Trophoblast cell (in vitro differentiated cells and primary cell): ENCODE data around the gene SFT2D2. TPM values are rescaled to one million over a fixed set of nuclear protein-coding genes. Genes with fewer than 3 reads are reported as not detected.

Experiments used
- DNase-seq, 2 donors: peaks; one replicate each; pipeline ENCODE4 v3.0.0-alpha.2; 2016
- H2AFZ ChIP-seq: 2 replicates; pipeline ENCODE4 v1.6.1; 2013; ENCODE audit warnings: low read length, moderate library complexity, mild to moderate bottlenecking; ENCODE audit not compliant: insufficient read depth, poor library complexity
- H2AK5ac ChIP-seq: 2 replicates; pipeline ENCODE4 v1.6.1; 2013; ENCODE audit warnings: mild to moderate bottlenecking, low read length
- H2BK120ac ChIP-seq: 2 replicates; pipeline ENCODE4 v1.6.1; 2013; ENCODE audit warnings: low read length, mild to moderate bottlenecking, moderate library complexity; ENCODE audit not compliant: insufficient read depth, poor library complexity
- H2BK12ac ChIP-seq: 2 replicates; pipeline ENCODE4 v1.6.1; 2013; ENCODE audit warnings: mild to moderate bottlenecking, low read length, moderate library complexity
- H2BK5ac ChIP-seq: 2 replicates; pipeline ENCODE4 v1.6.1; 2013; ENCODE audit warnings: low read length, low read depth, moderate library complexity, mild to moderate bottlenecking; ENCODE audit not compliant: poor library complexity
- H3K14ac ChIP-seq: 2 replicates; pipeline ENCODE4 v1.6.1; 2013; ENCODE audit warnings: mild to moderate bottlenecking, low read length
- H3K18ac ChIP-seq: 2 replicates; pipeline ENCODE4 v1.6.1; 2013; ENCODE audit warnings: mild to moderate bottlenecking, low read length
- H3K23ac ChIP-seq: 2 replicates; pipeline ENCODE4 v1.6.1; 2013; ENCODE audit warnings: low read length
- H3K27ac ChIP-seq: 2 replicates; pipeline ENCODE4 v1.5.1; 2013; ENCODE audit warnings: low read depth, mild to moderate bottlenecking, inconsistent platforms, low read length, moderate library complexity
- H3K27me3 ChIP-seq: 2 replicates; pipeline ENCODE4 v1.6.1; 2013; ENCODE audit warnings: inconsistent platforms, mild to moderate bottlenecking, low read length, moderate library complexity; ENCODE audit not compliant: insufficient read depth
- H3K36me3 ChIP-seq, 2 experiments: 1 replicate in 1 of 2; 2 replicates in 1 of 2; pipeline ENCODE4 v1.6.1; 2013; ENCODE audit warnings: low read length in 2 of 2, mild to moderate bottlenecking in 2 of 2, moderate library complexity in 1 of 2; ENCODE audit not compliant: insufficient read depth in 2 of 2, control insufficient read depth in 1 of 2
- H3K4ac ChIP-seq: 2 replicates; pipeline ENCODE4 v1.6.1; 2013; ENCODE audit warnings: low read depth, mild to moderate bottlenecking, low read length, moderate library complexity
- H3K4me1 ChIP-seq, 2 experiments: 1 replicate in 1 of 2; 2 replicates in 1 of 2; pipeline ENCODE4 v1.6.1; 2013; ENCODE audit warnings: low read length in 2 of 2, mild to moderate bottlenecking in 2 of 2, moderate library complexity in 1 of 2; ENCODE audit not compliant: insufficient read depth in 2 of 2, control insufficient read depth in 1 of 2
- H3K4me2 ChIP-seq: 2 replicates; pipeline ENCODE4 v1.6.1; 2013; ENCODE audit warnings: inconsistent platforms, mild to moderate bottlenecking, low read length, moderate library complexity
- H3K4me3 ChIP-seq: 2 replicates; pipeline ENCODE4 v1.5.1; 2013; ENCODE audit warnings: mild to moderate bottlenecking, low read depth, low read length, inconsistent platforms
- H3K79me1 ChIP-seq: one replicate; pipeline ENCODE4 v1.6.1; 2013; ENCODE audit warnings: low read length
- H3K79me2 ChIP-seq: 2 replicates; pipeline ENCODE4 v1.6.1; 2013; ENCODE audit warnings: low read length, mild to moderate bottlenecking; ENCODE audit not compliant: control insufficient read depth, insufficient read depth, poor library complexity
- H3K9ac ChIP-seq: 2 replicates; pipeline ENCODE4 v1.6.1; 2013; ENCODE audit warnings: mild to moderate bottlenecking, low read length
- H3K9me3 ChIP-seq: 2 replicates; pipeline ENCODE4 v1.6.1; 2013; ENCODE audit warnings: low read depth, mild to moderate bottlenecking, control low read depth, inconsistent platforms, low read length; ENCODE audit not compliant: insufficient read depth
- H4K12ac ChIP-seq: 2 replicates; pipeline ENCODE4 v1.6.1; 2013; ENCODE audit warnings: low read depth, mild to moderate bottlenecking, low read length, moderate library complexity
- H4K8ac ChIP-seq: 2 replicates; pipeline ENCODE4 v1.6.1; 2013; ENCODE audit warnings: low read depth, mild to moderate bottlenecking, low read length, moderate library complexity
- H4K91ac ChIP-seq: one replicate; pipeline ENCODE4 v1.6.1; 2013; ENCODE audit warnings: low read depth, mild to moderate bottlenecking, low read length, moderate library complexity
- WGBS: extraction: QIAGEN DNeasy Blood & Tissue Kit; methylation state at CpG from one replicate; pipeline ENCODE4 v1.1.7; 2013; ENCODE audit warnings: missing lambda C conversion rate; ENCODE audit not compliant: insufficient read length, insufficient coverage; ENCODE audit errors: extremely low coverage; 5-methylcytosine and 5-hydroxymethylcytosine counted together
- polyA plus RNA-seq: library from polyadenylated mRNA; stranded (reverse); fragments of 200-250 nt; gene quantifications from 2 replicates; pipeline ENCODE4 v1.2.3, GENCODE V29; 2013

The SFT2D2 gene
- 13.0 and 13.1 TPM in 2 replicates for polyA plus RNA-seq

GRCh38 chr1:168225476-168226190 lies at the start of gene SFT2D2:
TSS of gene SFT2D2 (plus strand) at chr1:168226004. CDS start at chr1:168226080, 76 bp downstream.
- Histone ChIP-seq H3K4me1 (peaks cover 17 to 22% of the 10 kb centered on the region in 2 experiments), H2BK5ac (peak within 1 kb of the TSS; percentile 91), H2BK120ac (peak within 1 kb of the TSS; percentile 96), H3K4me2 (peak within 1 kb of the TSS; percentile 70), H3K79me2 (peaks cover 14% of the 10 kb centered on the region), H3K23ac (no peak within 1 kb of the TSS), H4K91ac (peak within 1 kb of the TSS; percentile 92), H3K18ac (peak within 1 kb of the TSS; percentile 94), H3K27ac (peak within 1 kb of the TSS; percentile 65), H3K14ac (peak within 1 kb of the TSS; percentile 96), H3K27me3 (no peaks in the 10 kb centered on the region), H2AK5ac (peak within 1 kb of the TSS; percentile 82), H3K4me3 (peak within 1 kb of the TSS; percentile 89), H2AFZ (peak within 1 kb of the TSS; percentile 97), H3K79me1 (peaks cover 15% of the 10 kb centered on the region), H3K9ac (peak within 1 kb of the TSS; percentile 83), H2BK12ac (peak within 1 kb of the TSS; percentile 18), H3K36me3 (peaks cover 0 to 3% of the 10 kb centered on the region in 2 experiments), H3K4ac (peak within 1 kb of the TSS; percentile 95), H3K9me3 (no peaks in the 10 kb centered on the region), H4K8ac (peak within 1 kb of the TSS; percentile 98), H4K12ac (peak within 1 kb of the TSS; percentile 88)
- WGBS: no CpG with 5 or more reads among the region's 58 CpGs
- peak; percentile 61 to 79 for DNase-seq

DNA sequence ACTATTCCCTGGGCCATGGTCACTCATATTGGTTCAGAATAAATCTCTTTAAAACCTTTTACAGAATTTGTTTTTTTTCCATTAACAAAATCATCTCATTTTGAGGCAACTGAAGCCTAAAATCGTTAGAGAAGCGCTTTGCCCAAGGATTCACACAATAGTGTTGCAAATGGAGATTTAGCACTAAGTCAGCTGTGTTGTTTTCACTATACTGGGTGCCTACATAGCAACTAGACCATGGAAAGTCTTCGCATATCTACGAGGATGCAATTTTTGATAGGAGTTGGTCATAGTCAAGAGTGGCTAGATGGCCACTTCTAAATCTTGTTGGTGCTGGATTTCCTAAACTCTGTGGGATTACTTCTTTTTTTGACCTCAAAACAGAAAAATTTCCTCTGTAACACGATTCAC lies 47.6 kb upstream of the SFT2D2 start:
- no peaks in the 10 kb centered on the region for H3K27me3 ChIP-seq
- no peak overlapping the region for H3K23ac ChIP-seq
- WGBS: no CpG with 5 or more reads among the region's 5 CpGs
- no peak overlapping the region for H2BK120ac ChIP-seq
- no peak overlapping the region for H2BK12ac ChIP-seq
- H3K79me1 ChIP-seq: peaks cover 5% of the 10 kb centered on the region
- peaks cover 2 to 8% of the 10 kb centered on the region in 2 experiments for H3K4me1 ChIP-seq
- no peaks in the 10 kb centered on the region for H3K9me3 ChIP-seq
- no peak for DNase-seq
- H3K27ac ChIP-seq: peak overlapping the region; percentile 58
- H2AK5ac ChIP-seq: no peak overlapping the region
- H2BK5ac ChIP-seq: no peak overlapping the region
- peak overlapping the region; percentile 9 for H4K12ac ChIP-seq
- H3K79me2 ChIP-seq: peaks cover 2% of the 10 kb centered on the region
- no peak overlapping the region for H2AFZ ChIP-seq
- H4K8ac ChIP-seq: peak overlapping the region; percentile 18
- H3K18ac ChIP-seq: no peak overlapping the region
- no peak overlapping the region for H3K9ac ChIP-seq
- H3K14ac ChIP-seq: no peak overlapping the region
- H3K4ac ChIP-seq: no peak overlapping the region
- H3K4me2 ChIP-seq: peak overlapping the region; percentile 48
- peak overlapping the region; percentile 32 for H4K91ac ChIP-seq
- H3K4me3 ChIP-seq: no peak overlapping the region
- H3K36me3 ChIP-seq: no peaks in the 10 kb centered on the region

- Histone ChIP-seq H3K4me3 (peak within 1 kb of the TSS; percentile 89), H3K4me2 (peak within 1 kb of the TSS; percentile 85), H4K8ac (peak within 1 kb of the TSS; percentile 79), H3K79me1 (peaks cover 5% of the 10 kb centered on the region), H3K4ac (peak within 1 kb of the TSS; percentile 35), H2BK12ac (no peak within 1 kb of the TSS), H3K27me3 (no peaks in the 10 kb centered on the region), H3K27ac (peak within 1 kb of the TSS; percentile 81), H3K14ac (peak within 1 kb of the TSS; percentile 67), H2BK120ac (peak within 1 kb of the TSS; percentile 54), H3K4me1 (peaks cover 2 to 8% of the 10 kb centered on the region in 2 experiments), H3K9me3 (no peaks in the 10 kb centered on the region), H4K12ac (peak within 1 kb of the TSS; percentile 21), H3K9ac (peak within 1 kb of the TSS; percentile 85), H2AFZ (peak within 1 kb of the TSS; percentile 84), H4K91ac (peak within 1 kb of the TSS; percentile 32), H3K79me2 (peaks cover 2% of the 10 kb centered on the region), H3K23ac (peak within 1 kb of the TSS; percentile 83), H2AK5ac (no peak within 1 kb of the TSS), H2BK5ac (peak within 1 kb of the TSS; percentile 58), H3K36me3 (no peaks in the 10 kb centered on the region), H3K18ac (peak within 1 kb of the TSS; percentile 17)
- DNase-seq: peak; percentile 95 to 99
- no CpG with 5 or more reads among the region's 56 CpGs for WGBS
These were observed 47.0 kb upstream of the SFT2D2 start, which contains the start of gene TIPRL for GRCh38 chr1:168178638-168179437. TSS of gene TIPRL (plus strand) at chr1:168178962. CDS start at chr1:168179078, 116 bp downstream.

GRCh38 chr1:168179438-168180147 lies 46.2 kb upstream of the SFT2D2 start:
- no peaks in the 10 kb centered on the region for H3K9me3 ChIP-seq
- H3K14ac ChIP-seq: no peak overlapping the region
- H3K4me2 ChIP-seq: peak overlapping the region; percentile 85
- no CpG with 5 or more reads among the region's 20 CpGs for WGBS
- H2AK5ac ChIP-seq: no peak overlapping the region
- peaks cover 2% of the 10 kb centered on the region for H3K79me2 ChIP-seq
- no peak overlapping the region for H4K91ac ChIP-seq
- H3K18ac ChIP-seq: no peak overlapping the region
- no peak overlapping the region for H2BK5ac ChIP-seq
- no peak for DNase-seq
- peak overlapping the region; percentile 83 for H3K23ac ChIP-seq
- no peak overlapping the region for H4K12ac ChIP-seq
- H3K27ac ChIP-seq: peak overlapping the region; percentile 81
- H2BK12ac ChIP-seq: no peak overlapping the region
- peak overlapping the region; percentile 84 for H2AFZ ChIP-seq
- H3K4me1 ChIP-seq: peaks cover 2 to 8% of the 10 kb centered on the region in 2 experiments
- H3K4me3 ChIP-seq: peak overlapping the region; percentile 89
- peak overlapping the region; percentile 85 for H3K9ac ChIP-seq
- H3K4ac ChIP-seq: peak overlapping the region; percentile 35
- H3K79me1 ChIP-seq: peaks cover 5% of the 10 kb centered on the region
- H3K27me3 ChIP-seq: no peaks in the 10 kb centered on the region
- no peak overlapping the region for H2BK120ac ChIP-seq
- H3K36me3 ChIP-seq: no peaks in the 10 kb centered on the region
- H4K8ac ChIP-seq: no peak overlapping the region
